GM12878 (cell line): ENCODE measurements around the gene PRKAG2. TPM values are rescaled to one million over a fixed set of nuclear protein-coding genes. Genes with fewer than 3 reads are reported as not detected.

ENCODE experiments used
- ATAC-seq: fragments of 200-7000 bp; cut with Tn5 transposase; 3 replicates; pipeline ENCODE4 v1.9.1; 2020; ENCODE audit warnings: mild to moderate bottlenecking, moderate library complexity
- BruUV-seq: library from RNA; stranded (reverse); fragments of 400-500 nt; replicated peaks from 2 replicates; lab custom pipeline; 2021; lab: Mats Ljungman, UMichigan
- CTCF ChIA-PET: fragments of 300-600 bp; sonication (Branson Sonifier 250); formaldehyde crosslinking; extraction: SDS; loops from one replicate; lab custom pipeline; 2021; ENCODE audit warnings: inconsistent platforms; lab: Yijun Ruan, JAX
- POLR2A ChIA-PET: fragments of 350-600 bp; formaldehyde crosslinking; extraction: SDS; loops from one replicate; lab custom pipeline; 2021; ENCODE audit warnings: inconsistent platforms; lab: Charles Lee
- RAD21 ChIA-PET: fragments of 300-600 bp; sonication (Branson Sonifier 250); formaldehyde crosslinking; loops from one replicate; lab custom pipeline; 2023; ENCODE audit warnings: antibody characterized with exemption; ENCODE audit not compliant: unreplicated experiment; lab: Charles Lee
- SMC1A ChIA-PET: fragments of 300-600 bp; sonication (Branson Sonifier 250); formaldehyde crosslinking; loops from one replicate; lab custom pipeline; 2023; ENCODE audit not compliant: unreplicated experiment, uncharacterized antibody; lab: Charles Lee
- DNase-seq: peaks from one replicate; pipeline ENCODE4 v3.0.0-alpha.2; 2011; ENCODE audit warnings: low read depth, low spot score
- FAIRE-seq: peaks from 3 replicates; lab custom pipeline; 2011; peaks lifted over from hg19 to GRCh38; lab: Jason Lieb, UNC
- H2AFZ ChIP-seq: 2 replicates; pipeline ENCODE4 v1.6.0; 2011; ENCODE audit warnings: low read depth, low read length, control low read depth; ENCODE audit not compliant: control insufficient read depth
- H3K27ac ChIP-seq: 2 replicates; pipeline ENCODE4 v1.5.1; 2011; ENCODE audit warnings: control low read depth; ENCODE audit not compliant: control insufficient read depth, insufficient read depth
- H3K27me3 ChIP-seq, 2 experiments: replicated peaks in 1 of 2; 2 replicates each; pipeline versions ENCODE4 v1.6.0 to v1.6.1; 2011; ENCODE audit warnings: low read length in 1 of 2; ENCODE audit not compliant: control insufficient read depth in 2 of 2, insufficient read depth in 2 of 2
- H3K36me3 ChIP-seq, 2 experiments: 2 replicates each; pipeline ENCODE4 v1.5.1; 2011; ENCODE audit warnings: low read length in 1 of 2; ENCODE audit not compliant: control insufficient read depth in 2 of 2, insufficient read depth in 2 of 2
- H3K4me1 ChIP-seq: 2 replicates; pipeline ENCODE4 v1.6.1; 2011; ENCODE audit warnings: mild to moderate bottlenecking, low read length, moderate library complexity, mixed read lengths; ENCODE audit not compliant: control insufficient read depth, insufficient read depth
- H3K4me2 ChIP-seq: 2 replicates; pipeline ENCODE4 v1.6.0; 2011; ENCODE audit warnings: control low read depth; ENCODE audit not compliant: control insufficient read depth, insufficient read depth
- H3K4me3 ChIP-seq: fragments of 200-600 bp; sonication (generic); 2 replicates; pipeline ENCODE4 v1.5.1; 2016
- H3K79me2 ChIP-seq: 2 replicates; pipeline ENCODE4 v1.6.0; 2011; ENCODE audit warnings: low read length; ENCODE audit not compliant: control insufficient read depth, insufficient read depth
- H3K9ac ChIP-seq: 2 replicates; pipeline ENCODE4 v1.8.0; 2011; ENCODE audit warnings: low read length, control low read depth, mixed read lengths; ENCODE audit not compliant: control insufficient read depth, insufficient read depth
- H3K9me3 ChIP-seq: replicated peaks from 3 replicates; pipeline ENCODE4 v1.5.1; 2011; ENCODE audit warnings: mild to moderate bottlenecking, low read length; ENCODE audit not compliant: control insufficient read depth, insufficient read depth
- H4K20me1 ChIP-seq: 2 replicates; pipeline ENCODE4 v1.6.0; 2011; ENCODE audit not compliant: control insufficient read depth, insufficient read depth
- ATF7 ChIP-seq: fragments of 450-650 bp; IDR thresholded peaks from 2 replicates; pipeline ENCODE4 v1.6.1; 2016; ENCODE audit warnings: low read depth, mild to moderate bottlenecking
- BMI1 ChIP-seq: fragments of 450-650 bp; IDR thresholded peaks from 2 replicates; pipeline ENCODE4 v1.6.1; 2016; ENCODE audit warnings: mild to moderate bottlenecking, moderate library complexity, borderline replicate concordance
- CBFB ChIP-seq: IDR thresholded peaks from 2 replicates; pipeline ENCODE4 v1.6.1; 2016; ENCODE audit warnings: antibody characterized with exemption, low read depth
- CHD4 ChIP-seq: fragments of 200-600 bp; sonication (generic); IDR thresholded peaks from 2 replicates; pipeline ENCODE4 v1.6.1; 2016; ENCODE audit warnings: mild to moderate bottlenecking
- DPF2 ChIP-seq: fragments of 450-650 bp; IDR thresholded peaks from 2 replicates; pipeline ENCODE4 v1.6.1; 2017; ENCODE audit warnings: mild to moderate bottlenecking
- FOXM1 ChIP-seq: IDR thresholded peaks from 2 replicates; pipeline ENCODE4 v1.6.1; 2012; ENCODE audit warnings: low read depth, mild to moderate bottlenecking, inconsistent platforms, low read length, moderate library complexity
- MEF2A ChIP-seq: IDR thresholded peaks from 2 replicates; pipeline ENCODE4 v1.6.1; 2011; ENCODE audit warnings: low read depth, mild to moderate bottlenecking, low read length, moderate library complexity; ENCODE audit not compliant: insufficient read depth
- MEF2B ChIP-seq: fragments of 450-650 bp; IDR thresholded peaks from 2 replicates; pipeline ENCODE4 v1.6.1; 2018; ENCODE audit warnings: mild to moderate bottlenecking, moderate library complexity; ENCODE audit not compliant: partially characterized antibody, poor library complexity, severe bottlenecking
- NFYB ChIP-seq: IDR thresholded peaks from 2 replicates; pipeline ENCODE4 v1.6.1; 2011; ENCODE audit warnings: low read depth, mild to moderate bottlenecking, low read length, improper control_type of control experiment, moderate library complexity; ENCODE audit not compliant: insufficient read depth
- PAX8 ChIP-seq: fragments of 450-650 bp; IDR thresholded peaks from 2 replicates; pipeline ENCODE4 v1.6.1; 2017; ENCODE audit warnings: mild to moderate bottlenecking, moderate library complexity
- RAD21 ChIP-seq: IDR thresholded peaks from 2 replicates; pipeline ENCODE4 v1.6.1; 2011; ENCODE audit warnings: mild to moderate bottlenecking, low read depth, low read length, moderate library complexity; ENCODE audit not compliant: insufficient read depth
- RCOR1 ChIP-seq: conservative IDR thresholded peaks from 2 replicates; pipeline ENCODE4 v1.6.1; 2012; ENCODE audit warnings: low read depth, low read length, improper control_type of control experiment
- RUNX3 ChIP-seq: IDR thresholded peaks from 2 replicates; pipeline ENCODE4 v1.6.1; 2012; ENCODE audit warnings: low read length, inconsistent platforms
- SIX5 ChIP-seq: IDR thresholded peaks from 2 replicates; pipeline ENCODE4 v1.6.1; 2011; ENCODE audit warnings: mild to moderate bottlenecking, low read depth, low read length, moderate library complexity; ENCODE audit not compliant: severe bottlenecking
- SMC3 ChIP-seq: IDR thresholded peaks from 2 replicates; pipeline ENCODE4 v1.6.1; 2011; ENCODE audit warnings: low read length, improper control_type of control experiment, borderline replicate concordance
- STAT3 ChIP-seq: IDR thresholded peaks from 2 replicates; pipeline ENCODE4 v1.6.1; 2011; ENCODE audit warnings: low read depth, low read length, improper control_type of control experiment
- YBX1 ChIP-seq: fragments of 450-650 bp; IDR thresholded peaks from 2 replicates; pipeline ENCODE4 v1.6.1; 2016; ENCODE audit warnings: antibody characterized with exemption
- YY1 ChIP-seq: IDR thresholded peaks from 2 replicates; pipeline ENCODE4 v1.6.1; 2011; ENCODE audit warnings: low read depth, mild to moderate bottlenecking, low read length
- ZBED1 ChIP-seq: IDR thresholded peaks from 2 replicates; pipeline ENCODE4 v1.6.1; 2016; ENCODE audit warnings: borderline replicate concordance
- ZNF24 ChIP-seq: fragments of 450-650 bp; IDR thresholded peaks from 2 replicates; pipeline ENCODE4 v1.6.1; 2017; ENCODE audit warnings: antibody characterized with exemption, mild to moderate bottlenecking
- WGBS: methylation state at CpG from one replicate; pipeline ENCODE4 v1.1.6; 2016; ENCODE audit warnings: low lambda C conversion rate; ENCODE audit not compliant: insufficient replicate concordance, insufficient coverage; ENCODE audit errors: missing lambda C conversion rate; 5-methylcytosine and 5-hydroxymethylcytosine counted together
- in situ Hi-C: fragments of 300-500 bp; cut with MboI; formaldehyde crosslinking; loops from 9 replicates; pipeline ENCODE4 v1.14.3; 2018; ENCODE audit warnings: mixed read lengths
- intact Hi-C: fragments of 100-400 bp; cut with micrococcal nuclease; formaldehyde crosslinking; loops from one replicate; pipeline ENCODE4 v1.14.2; 2022; ENCODE audit not compliant: unreplicated experiment
- polyA plus RNA-seq, 11 experiments: library from polyadenylated mRNA; depleted of rRNA in 4 of 11; unstranded in 6 of 11; stranded (reverse) in 5 of 11; fragments of >200 nt; fragmentation: Nextera tagmentation in 4 of 11; fragmentation: Illumina TruSeq in 1 of 11; extraction: Ambion mirVana in 4 of 11; extraction: Trizol in 1 of 11; gene quantifications; 1 replicate in 1 of 11; 2 replicates in 10 of 11; pipeline versions ENCODE4 v1.2.1 to v1.2.3, GENCODE V29; 2011 to 2016; ENCODE audit warnings: inconsistent platforms in 2 of 11, missing spikeins in 2 of 11, low read depth in 1 of 11
- total RNA-seq, 4 experiments: library from RNA; depleted of rRNA in 3 of 4; stranded (reverse); fragments of >200 nt in 3 of 4; fragmentation: Illumina TruSeq in 1 of 4; extraction: Trizol in 1 of 4; gene quantifications; 2 replicates each; pipeline versions ENCODE4 v1.2.1 to v1.2.3, GENCODE V29; 2013 to 2021

PRKAG2 gene
- total and polyA plus RNA-seq, 10 of the 15 experiments (the other 5 are each of a cell fraction or from before 2014, with no cell fraction given) = 3.4 to 8.9 (median 6.8) TPM

GRCh38 chr7:151794508-151795167 is 82.3 kb downstream of the PRKAG2 start:
- WGBS = 93% methylated on average over 16 of the region's 16 CpGs
- Histone ChIP-seq H3K4me3 (no peak overlapping the region), H3K27ac (no peak overlapping the region), H4K20me1 (no peaks in the 10 kb centered on the region), H3K9me3 (no peaks in the 10 kb centered on the region), H2AFZ (no peak overlapping the region), H3K9ac (no peak overlapping the region), H3K4me2 (no peak overlapping the region), H3K27me3 (no peaks in the 10 kb centered on the region), H3K4me1 (no peaks in the 10 kb centered on the region; the same call in 1 of the 2 replicates), H3K79me2 (no peaks in the 10 kb centered on the region), H3K36me3 (no peaks in the 10 kb centered on the region)
- RAD21 ChIA-PET = no interaction called here
- ATAC-seq (no peak), DNase-seq (no peak), FAIRE-seq (no peak)
- in situ Hi-C loops = no loop called here
- POLR2A ChIA-PET = no interaction called here
- BruUV-seq = no TSS peak
- SMC1A ChIA-PET = no interaction called here
- intact Hi-C loops = no loop called here
- CTCF ChIA-PET = no interaction called here
- TF ChIP-seq DPF2 (no peak), RCOR1 (no peak), NFYB (no peak), RUNX3 (no peak), PAX8 (no peak)

GRCh38 chr7:151793991-151794507 is 82.9 kb downstream of the PRKAG2 start:
- CTCF ChIA-PET = no interaction called here
- SMC1A ChIA-PET = no interaction called here
- no peaks in the 10 kb centered on the region for H3K79me2 ChIP-seq
- TF ChIP-seq YBX1 = no peak
- TF ChIP-seq SIX5 = no peak
- no peak for TF ChIP-seq YY1
- no peak for TF ChIP-seq SMC3
- TF ChIP-seq ZNF24 = no peak
- TF ChIP-seq ATF7 = no peak
- no peak for TF ChIP-seq CHD4
- no peak for TF ChIP-seq MEF2A
- TF ChIP-seq ZBED1 = no peak
- TF ChIP-seq DPF2 = no peak
- TF ChIP-seq STAT3 = no peak
- no peak for TF ChIP-seq BMI1
- no peak for TF ChIP-seq CBFB
- TF ChIP-seq MEF2B = no peak
- no peak for TF ChIP-seq FOXM1
- no peak for TF ChIP-seq RAD21
- TF ChIP-seq, all 136 proteins: peak for 0
- 95% methylated on average over 18 of the region's 18 CpGs for WGBS
- intact Hi-C loops = no loop called here
- no peak overlapping the region for H3K9ac ChIP-seq
- no peak overlapping the region for H3K27ac ChIP-seq
- H3K36me3 ChIP-seq = no peaks in the 10 kb centered on the region
- DNase-seq (no peak), ATAC-seq (no peak), FAIRE-seq (no peak)
- H3K4me2 ChIP-seq = no peak overlapping the region
- ChIA-PET POLR2A (no interaction called here), RAD21 (no interaction called here)
- H4K20me1 ChIP-seq = no peaks in the 10 kb centered on the region
- in situ Hi-C loops = no loop called here
- no peak overlapping the region for H2AFZ ChIP-seq
- no peaks in the 10 kb centered on the region for H3K9me3 ChIP-seq
- no peaks in the 10 kb centered on the region; the same call in 1 of the 2 replicates for H3K4me1 ChIP-seq
- no TSS peak for BruUV-seq
- H3K4me3 ChIP-seq = no peak overlapping the region
- H3K27me3 ChIP-seq = no peaks in the 10 kb centered on the region
